ENCODE measurements around the gene PHLDB1. TPM values are rescaled to one million over a fixed set of nuclear protein-coding genes. Genes with fewer than 3 reads are reported as not detected.

The PHLDB1 gene
- polyA plus RNA-seq, 3 donors: 0.17 TPM; not detected in 2

- Histone ChIP-seq H3K4me3 (replicated peaks in 1 of 3; ENCODE audit: low read depth in 2 of 3, low read length in 3 of 3) (no peak overlapping the region), H3K4me1 (ENCODE audit: control insufficient read depth in 1 of 2, insufficient read depth in 2 of 2, low read length in 2 of 2) (peaks cover 38 to 47% of the 10 kb centered on the region in 2 donors), H2AFZ (ENCODE audit: insufficient read depth, low read depth, low read length, poor library complexity, severe bottlenecking) (no peak overlapping the region), H3K4me2 (replicated peaks; ENCODE audit: extremely low read depth, low read length, poor library complexity, severe bottlenecking) (no peak overlapping the region), H3K9me3 (replicated peaks in 1 of 2; ENCODE audit: control insufficient read depth in 1 of 2, insufficient read depth in 1 of 2, low read length in 2 of 2) (no peaks in the 10 kb centered on the region), H4K20me1 (ENCODE audit: insufficient read depth, low read length) (no peaks in the 10 kb centered on the region), H3K79me2 (ENCODE audit: insufficient read depth, low read length) (no peaks in the 10 kb centered on the region), H3K27ac (ENCODE audit: low read depth in 1 of 2, low read length in 2 of 2) (no peak overlapping the region), H3K27me3 (ENCODE audit: control insufficient read depth in 2 of 2, insufficient read depth in 2 of 2, low read length in 2 of 2) (no peaks in the 10 kb centered on the region), H3K36me3 (replicated peaks in 1 of 2; ENCODE audit: control insufficient read depth in 1 of 2, insufficient read depth in 2 of 2, low read length in 2 of 2) (no peaks in the 10 kb centered on the region), H3K9ac (ENCODE audit: insufficient read depth, low read length, poor library complexity, severe bottlenecking) (no peak overlapping the region)
- Mint-ChIP-seq H3K4me3 (no peak overlapping the region), H3K27ac (no peak overlapping the region), H3K9me3 (peaks cover 0 to 2% (median 0%) of the 10 kb centered on the region in 7 donors), H3K27me3 (ENCODE audit: low read depth in 3 of 3) (peaks cover 4 to 11% (median 5%) of the 10 kb centered on the region in 3 donors), H3K4me1 (peaks cover 40% of the 10 kb centered on the region), H3K36me3 (no peaks in the 10 kb centered on the region)
- DNase-seq: no peak
- intact Hi-C loops (cut with micrococcal nuclease): no loop called here
- 85% methylated on average over 7 of the region's 11 CpGs for WGBS (ENCODE audit: insufficient coverage)
- no peak for TF ChIP-seq CTCF (IDR thresholded peaks at IDR 0.05)
These were observed 87.4 kb downstream of the PHLDB1 start for GRCh38 chr11:118694771-118695170.

GRCh38 chr11:118696673-118697226 is 89.3 kb downstream of the PHLDB1 start:
- WGBS (ENCODE audit: insufficient coverage): 100% methylated on average over 6 of the region's 7 CpGs
- DNase-seq: no peak
- intact Hi-C loops (cut with micrococcal nuclease): no loop called here
- Histone ChIP-seq H2AFZ (ENCODE audit: insufficient read depth, low read depth, low read length, poor library complexity, severe bottlenecking) (no peak overlapping the region), H3K9ac (ENCODE audit: insufficient read depth, low read length, poor library complexity, severe bottlenecking) (no peak overlapping the region), H3K4me3 (replicated peaks in 1 of 3; ENCODE audit: low read depth in 2 of 3, low read length in 3 of 3) (no peak overlapping the region), H3K27ac (ENCODE audit: low read depth in 1 of 2, low read length in 2 of 2) (no peak overlapping the region), H3K27me3 (ENCODE audit: control insufficient read depth in 2 of 2, insufficient read depth in 2 of 2, low read length in 2 of 2) (no peaks in the 10 kb centered on the region), H3K4me1 (ENCODE audit: control insufficient read depth in 1 of 2, insufficient read depth in 2 of 2, low read length in 2 of 2) (peaks cover 48 to 51% of the 10 kb centered on the region in 2 donors), H4K20me1 (ENCODE audit: insufficient read depth, low read length) (no peaks in the 10 kb centered on the region), H3K4me2 (replicated peaks; ENCODE audit: extremely low read depth, low read length, poor library complexity, severe bottlenecking) (no peak overlapping the region), H3K79me2 (ENCODE audit: insufficient read depth, low read length) (peaks cover 4% of the 10 kb centered on the region), H3K9me3 (replicated peaks in 1 of 2; ENCODE audit: control insufficient read depth in 1 of 2, insufficient read depth in 1 of 2, low read length in 2 of 2) (no peaks in the 10 kb centered on the region), H3K36me3 (replicated peaks in 1 of 2; ENCODE audit: control insufficient read depth in 1 of 2, insufficient read depth in 2 of 2, low read length in 2 of 2) (no peaks in the 10 kb centered on the region)
- Mint-ChIP-seq H3K36me3 (peaks cover 3% of the 10 kb centered on the region in 2 donors), H3K4me1 (peaks cover 45% of the 10 kb centered on the region), H3K9me3 (peaks cover 0 to 3% (median 0%) of the 10 kb centered on the region in 7 donors), H3K4me3 (no peak overlapping the region), H3K27ac (no peak overlapping the region), H3K27me3 (ENCODE audit: low read depth in 3 of 3) (peaks cover 4 to 11% (median 4%) of the 10 kb centered on the region in 3 donors)
- no peak for TF ChIP-seq CTCF (IDR thresholded peaks at IDR 0.05)

All from CD14-positive monocyte (primary cell).